Thoracic aorta (tissue), 2 donors: ENCODE results near the gene OR51G2. TPM values are rescaled to one million over a fixed set of nuclear protein-coding genes. Genes with fewer than 3 reads are reported as not detected.
"Not testable (repeated sequence)": the region's sequence is repeated elsewhere in the genome, so short reads cannot be mapped to it uniquely, and the experiment has no call there.

Experiments
- ATAC-seq: fragments of 150-250 bp; one replicate; pipeline ENCODE4 v1.8.0; 2017; ENCODE audit warnings: low read depth; ENCODE audit not compliant: insufficient number of reproducible peaks, low FRiP score
- DNase-seq: peaks from one replicate; pipeline ENCODE4 v3.0.0-alpha.2; 2020; ENCODE audit warnings: low spot score
- H3K27ac ChIP-seq, 2 donors: fragments of 200-600 bp; sonication (generic); 1 replicate in 1 of 2; 2 replicates in 1 of 2; pipeline ENCODE4 v1.5.1; 2016; ENCODE audit warnings: mild to moderate bottlenecking in 2 of 2, moderate library complexity in 2 of 2
- H3K27me3 ChIP-seq: fragments of 200-600 bp; sonication (generic); replicated peaks from 2 replicates; pipeline ENCODE4 v1.6.0; 2016; ENCODE audit warnings: mild to moderate bottlenecking; ENCODE audit not compliant: insufficient read depth
- H3K36me3 ChIP-seq: fragments of 200-600 bp; sonication (generic); one replicate; pipeline ENCODE4 v1.5.1; 2016
- H3K4me1 ChIP-seq, 2 donors: fragments of 200-600 bp; sonication (generic); 1 replicate in 1 of 2; 2 replicates in 1 of 2; pipeline versions ENCODE4 v1.5.1 to v1.6.0; 2016; ENCODE audit warnings: low read depth in 2 of 2, mild to moderate bottlenecking in 1 of 2; ENCODE audit not compliant: control insufficient read depth in 1 of 2
- H3K4me3 ChIP-seq: fragments of 200-600 bp; sonication (generic); 2 replicates; pipeline ENCODE4 v1.5.1; 2016; ENCODE audit warnings: mild to moderate bottlenecking
- H3K9me3 ChIP-seq: fragments of 200-600 bp; sonication (generic); 2 replicates; pipeline ENCODE4 v1.5.1; 2016
- total RNA-seq, 2 donors: library from RNA; depleted of rRNA; stranded (reverse); fragments of >200 nt; gene quantifications; one replicate each; pipeline versions ENCODE4 v1.1.0 to v1.2.3, GENCODE V29; 2016
- TF ChIP-seq, protein P1 (sequence below): fragments of 200-600 bp; sonication (generic); IDR thresholded peaks from one replicate; pipeline ENCODE4 v1.5.1; 2019; ENCODE audit warnings: antibody characterized with exemption

Gene OR51G2
- total RNA-seq = not detected

- ATAC-seq = no peak
- H3K4me3 ChIP-seq = no peak within 1 kb of the TSS
- no peaks in the 10 kb centered on the region for H3K9me3 ChIP-seq
- TF ChIP-seq, protein P1, sequence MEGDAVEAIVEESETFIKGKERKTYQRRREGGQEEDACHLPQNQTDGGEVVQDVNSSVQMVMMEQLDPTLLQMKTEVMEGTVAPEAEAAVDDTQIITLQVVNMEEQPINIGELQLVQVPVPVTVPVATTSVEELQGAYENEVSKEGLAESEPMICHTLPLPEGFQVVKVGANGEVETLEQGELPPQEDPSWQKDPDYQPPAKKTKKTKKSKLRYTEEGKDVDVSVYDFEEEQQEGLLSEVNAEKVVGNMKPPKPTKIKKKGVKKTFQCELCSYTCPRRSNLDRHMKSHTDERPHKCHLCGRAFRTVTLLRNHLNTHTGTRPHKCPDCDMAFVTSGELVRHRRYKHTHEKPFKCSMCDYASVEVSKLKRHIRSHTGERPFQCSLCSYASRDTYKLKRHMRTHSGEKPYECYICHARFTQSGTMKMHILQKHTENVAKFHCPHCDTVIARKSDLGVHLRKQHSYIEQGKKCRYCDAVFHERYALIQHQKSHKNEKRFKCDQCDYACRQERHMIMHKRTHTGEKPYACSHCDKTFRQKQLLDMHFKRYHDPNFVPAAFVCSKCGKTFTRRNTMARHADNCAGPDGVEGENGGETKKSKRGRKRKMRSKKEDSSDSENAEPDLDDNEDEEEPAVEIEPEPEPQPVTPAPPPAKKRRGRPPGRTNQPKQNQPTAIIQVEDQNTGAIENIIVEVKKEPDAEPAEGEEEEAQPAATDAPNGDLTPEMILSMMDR = no peak
- DNase-seq = no peak
- no peaks in the 10 kb centered on the region for H3K27me3 ChIP-seq
- no peak within 1 kb of the TSS for H3K27ac ChIP-seq
- H3K4me1 ChIP-seq = no peaks in the 10 kb centered on the region
- H3K36me3 ChIP-seq = no peaks in the 10 kb centered on the region
These were observed at the start of gene OR51G2 for GRCh38 chr11:4919250-4919649. Gene OR51G2, minus strand, starts transcription at chr11:4919350. Its CDS starts 3,687 bp downstream, at chr11:4915663.

GRCh38 chr11:4962816-4963215, 43.7 kb upstream of the OR51G2 start:
- H3K4me1 ChIP-seq = no peaks in the 10 kb centered on the region
- no peaks in the 10 kb centered on the region for H3K27me3 ChIP-seq
- no peak for DNase-seq
- no peak overlapping the region for H3K4me3 ChIP-seq
- H3K9me3 ChIP-seq = no peaks in the 10 kb centered on the region
- H3K36me3 ChIP-seq = no peaks in the 10 kb centered on the region
- TF ChIP-seq, protein P1 = no peak
- H3K27ac ChIP-seq = no peak overlapping the region
- ATAC-seq = no peak

- Histone ChIP-seq H3K27ac (no peak overlapping the region), H3K27me3 (no peaks in the 10 kb centered on the region), H3K4me3 (no peak overlapping the region), H3K4me1 (no peaks in the 10 kb centered on the region), H3K9me3 (no peaks in the 10 kb centered on the region), H3K36me3 (no peaks in the 10 kb centered on the region)
- TF ChIP-seq, protein P1 = no peak
- ATAC-seq (no peak), DNase-seq (no peak)
These were observed 41.7 kb upstream of the OR51G2 start for GRCh38 chr11:4960877-4961276.

GRCh38 chr11:4957396-4957795, 38.2 kb upstream of the OR51G2 start:
- Histone ChIP-seq H3K9me3 (no peaks in the 10 kb centered on the region), H3K4me1 (no peaks in the 10 kb centered on the region), H3K27me3 (no peaks in the 10 kb centered on the region), H3K36me3 (no peaks in the 10 kb centered on the region), H3K4me3 (no peak overlapping the region), H3K27ac (no peak overlapping the region)
- DNase-seq (no peak), ATAC-seq (no peak)
- TF ChIP-seq, protein P1 = no peak

DNA sequence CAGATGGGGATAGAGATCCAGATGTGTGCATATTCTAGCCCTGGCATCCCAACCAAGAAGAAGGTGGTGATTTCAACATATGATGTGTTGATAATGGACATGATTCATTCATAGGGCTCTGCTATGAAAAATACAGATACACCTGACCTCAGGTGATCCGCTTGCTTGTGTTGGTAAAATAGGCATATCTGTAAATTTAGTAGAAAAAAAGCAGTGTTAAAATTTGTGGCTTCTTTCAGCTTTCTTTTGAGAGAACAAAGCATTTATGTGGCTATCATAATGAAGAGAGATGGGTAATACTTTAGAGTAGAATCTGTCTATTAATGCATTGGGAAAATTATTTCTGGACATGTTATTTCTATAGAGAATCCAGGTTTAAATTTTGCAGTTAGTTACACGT, 36.5 kb upstream of the OR51G2 start, which contains the start of gene OR51A2:
Gene OR51A2 (minus strand): TSS at position 101 of the 400 bp plus-strand sequence. CDS start 0 bp downstream, at position 101.
- H3K4me3 ChIP-seq, ATAC-seq, H3K36me3 ChIP-seq, H3K4me1 ChIP-seq, H3K9me3 ChIP-seq, H3K27ac ChIP-seq, H3K27me3 ChIP-seq, DNase-seq: not testable (repeated sequence)

GRCh38 chr11:4947505-4947904, 28.4 kb upstream of the OR51G2 start, which contains the start of gene OR51A4:
Gene OR51A4, minus strand, starts transcription at chr11:4947605. Its CDS starts 505 bp downstream, at chr11:4947100.
- TF ChIP-seq, protein P1 = no peak
- ATAC-seq = no peak
- no peak within 1 kb of the TSS for H3K4me3 ChIP-seq
- no peaks in the 10 kb centered on the region for H3K4me1 ChIP-seq
- H3K9me3 ChIP-seq = no peaks in the 10 kb centered on the region
- H3K27me3 ChIP-seq = no peaks in the 10 kb centered on the region
- DNase-seq = no peak
- H3K36me3 ChIP-seq = no peaks in the 10 kb centered on the region
- no peak within 1 kb of the TSS for H3K27ac ChIP-seq
